Muscle layer of duodenum (tissue), 2 donors: ENCODE data around the gene MACROD1.
A peak's percentile ranks its signal among the peaks of the same experiment; 100 is the strongest.

Source experiments
- H3K27ac ChIP-seq: one replicate; pipeline ENCODE4 v1.7.0; 2013; ENCODE audit warnings: mild to moderate bottlenecking, low read length
- H3K27me3 ChIP-seq: one replicate; pipeline ENCODE4 v1.7.0; 2013; ENCODE audit warnings: low read depth, mild to moderate bottlenecking, control low read depth, low read length
- H3K36me3 ChIP-seq, 2 donors: one replicate each; pipeline ENCODE4 v1.7.0; 2013; ENCODE audit warnings: low read length in 2 of 2, control low read depth in 1 of 2, mild to moderate bottlenecking in 1 of 2; ENCODE audit not compliant: insufficient read depth in 2 of 2, control insufficient read depth in 1 of 2
- H3K4me1 ChIP-seq, 2 donors: one replicate each; pipeline ENCODE4 v1.7.0; 2013; ENCODE audit warnings: low read length in 2 of 2, mild to moderate bottlenecking in 2 of 2, control low read depth in 1 of 2, moderate library complexity in 1 of 2; ENCODE audit not compliant: insufficient read depth in 2 of 2, control insufficient read depth in 1 of 2
- H3K4me3 ChIP-seq, 2 donors: one replicate each; pipeline ENCODE4 v1.7.0; 2013; ENCODE audit warnings: low read length in 2 of 2, low read depth in 1 of 2, mild to moderate bottlenecking in 1 of 2
- H3K9me3 ChIP-seq, 2 donors: one replicate each; pipeline ENCODE4 v1.7.0; 2013; ENCODE audit warnings: low read length in 2 of 2, control low read depth in 1 of 2, mild to moderate bottlenecking in 1 of 2; ENCODE audit not compliant: control insufficient read depth in 1 of 2
- donor health status: healthy.

The MACROD1 gene

DNA sequence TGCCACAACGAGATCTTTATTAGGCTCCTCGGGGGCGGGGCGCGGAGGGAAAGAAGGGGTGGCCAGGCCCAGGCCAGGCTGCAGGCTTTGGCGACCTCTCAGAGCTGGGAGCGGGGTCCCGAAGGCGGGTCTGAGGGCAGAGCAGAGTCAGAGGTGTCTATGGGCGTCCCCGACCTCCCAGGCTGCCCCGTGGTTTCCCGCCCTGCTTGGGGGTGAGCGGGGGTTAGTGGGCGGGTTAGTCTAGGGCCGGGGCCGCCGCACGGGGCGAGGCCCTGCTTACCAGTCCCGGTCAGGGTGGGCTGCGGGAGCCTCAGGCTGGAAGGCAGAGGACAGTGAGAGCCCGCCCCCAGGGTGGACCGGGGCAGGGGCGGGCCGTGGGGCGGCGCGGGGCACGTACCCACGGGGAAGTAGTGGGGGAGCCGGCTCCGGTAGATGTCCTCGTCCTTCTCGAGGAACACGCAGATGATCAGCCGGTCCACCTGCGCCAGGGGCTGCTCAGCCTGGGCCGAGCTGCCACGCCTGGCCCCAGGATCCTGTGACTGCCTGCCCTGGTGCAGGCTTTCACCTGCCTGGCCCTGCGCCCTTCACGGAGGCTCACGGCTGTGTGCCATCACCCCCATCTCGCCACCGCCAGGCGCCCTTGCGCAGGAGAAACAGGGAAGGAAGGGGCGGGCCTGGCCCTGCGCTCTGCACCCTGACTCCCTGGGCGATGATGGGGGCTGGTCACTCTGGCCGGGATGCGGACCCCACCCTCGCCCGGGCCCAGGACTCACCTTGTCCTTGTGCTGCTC is 167.2 kb downstream of the MACROD1 start:
- Histone ChIP-seq H3K4me1 (peaks cover 0 to 43% of the 10 kb centered on the region in 2 donors), H3K36me3 (peaks cover 13 to 37% of the 10 kb centered on the region in 2 donors), H3K4me3 (peak overlapping the region in 1 of 2 donors; percentile 66), H3K27me3 (no peaks in the 10 kb centered on the region), H3K27ac (no peak overlapping the region), H3K9me3 (no peaks in the 10 kb centered on the region)

DNA sequence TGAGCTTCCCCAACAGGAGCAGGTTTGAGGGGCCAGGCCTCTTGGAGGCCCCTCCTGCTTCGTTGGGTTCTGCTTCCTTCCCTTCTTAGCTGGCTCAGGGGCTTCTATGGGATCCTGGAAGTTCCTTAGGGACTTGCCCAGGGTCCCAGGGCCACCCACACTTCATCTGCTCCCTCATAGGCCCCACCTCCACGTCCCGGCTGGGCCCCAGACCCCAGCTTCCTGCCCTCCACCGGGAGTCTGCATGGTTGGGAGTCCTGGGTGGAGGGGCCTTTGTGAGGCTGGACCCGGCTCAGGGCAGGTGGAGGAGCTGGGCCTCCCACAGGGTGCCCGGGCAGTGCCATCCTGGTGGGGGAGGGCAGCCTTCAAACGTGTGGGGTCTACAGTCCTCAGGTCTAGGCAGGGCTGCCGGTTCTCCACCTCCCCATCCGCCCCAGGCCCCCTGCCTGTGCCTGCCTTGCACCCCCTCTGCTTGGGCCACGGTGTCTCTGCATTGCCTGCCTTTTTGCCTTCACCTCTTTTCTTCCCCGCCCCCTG is 168.0 kb downstream of the MACROD1 start:
- Histone ChIP-seq H3K27ac (no peak overlapping the region), H3K4me3 (no peak overlapping the region), H3K36me3 (peaks cover 13 to 37% of the 10 kb centered on the region in 2 donors), H3K9me3 (no peaks in the 10 kb centered on the region), H3K4me1 (peaks cover 0 to 43% of the 10 kb centered on the region in 2 donors), H3K27me3 (no peaks in the 10 kb centered on the region)

DNA sequence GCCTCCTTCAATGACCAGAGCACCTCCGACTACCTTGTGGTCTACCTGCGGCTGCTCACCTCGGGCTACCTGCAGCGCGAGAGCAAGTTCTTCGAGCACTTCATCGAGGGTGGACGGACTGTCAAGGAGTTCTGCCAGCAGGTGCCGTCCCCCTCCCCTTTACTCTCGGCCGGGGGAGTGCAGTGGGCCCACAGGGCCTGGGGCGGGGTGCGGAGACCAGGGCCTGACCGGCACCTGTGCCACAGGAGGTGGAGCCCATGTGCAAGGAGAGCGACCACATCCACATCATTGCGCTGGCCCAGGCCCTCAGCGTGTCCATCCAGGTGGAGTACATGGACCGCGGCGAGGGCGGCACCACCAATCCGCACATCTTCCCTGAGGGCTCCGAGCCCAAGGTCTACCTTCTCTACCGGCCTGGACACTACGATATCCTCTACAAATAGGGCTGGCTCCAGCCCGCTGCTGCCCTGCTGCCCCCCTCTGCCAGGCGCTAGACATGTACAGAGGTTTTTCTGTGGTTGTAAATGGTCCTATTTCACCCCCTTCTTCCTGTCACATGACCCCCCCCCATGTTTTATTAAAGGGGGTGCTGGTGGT is 168.7 kb downstream of the MACROD1 start:
- Histone ChIP-seq H3K4me3 (no peak overlapping the region), H3K27me3 (no peaks in the 10 kb centered on the region), H3K4me1 (peaks cover 0 to 38% of the 10 kb centered on the region in 2 donors), H3K9me3 (no peaks in the 10 kb centered on the region), H3K36me3 (peaks cover 13 to 37% of the 10 kb centered on the region in 2 donors), H3K27ac (no peak overlapping the region)

DNA sequence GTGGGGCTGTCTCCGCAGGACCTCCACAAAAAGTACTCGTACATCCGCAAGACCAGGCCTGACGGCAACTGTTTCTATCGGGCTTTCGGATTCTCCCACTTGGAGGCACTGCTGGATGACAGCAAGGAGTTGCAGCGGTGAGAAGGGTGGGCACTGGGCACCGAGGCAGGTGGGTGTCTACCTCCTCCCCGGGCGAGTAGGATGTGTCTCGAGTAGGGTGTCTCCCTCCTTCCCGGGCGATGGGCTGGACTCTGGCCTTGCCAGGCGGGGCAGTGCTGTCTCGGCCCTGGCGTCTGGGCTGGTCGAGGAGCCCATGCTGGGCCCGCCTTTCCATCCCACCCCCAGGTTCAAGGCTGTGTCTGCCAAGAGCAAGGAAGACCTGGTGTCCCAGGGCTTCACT is 169.4 kb downstream of the MACROD1 start:
- Histone ChIP-seq H3K36me3 (peaks cover 16 to 41% of the 10 kb centered on the region in 2 donors), H3K27ac (no peak overlapping the region), H3K4me1 (peaks cover 0 to 31% of the 10 kb centered on the region in 2 donors), H3K4me3 (no peak overlapping the region), H3K27me3 (no peaks in the 10 kb centered on the region), H3K9me3 (no peaks in the 10 kb centered on the region)

DNA sequence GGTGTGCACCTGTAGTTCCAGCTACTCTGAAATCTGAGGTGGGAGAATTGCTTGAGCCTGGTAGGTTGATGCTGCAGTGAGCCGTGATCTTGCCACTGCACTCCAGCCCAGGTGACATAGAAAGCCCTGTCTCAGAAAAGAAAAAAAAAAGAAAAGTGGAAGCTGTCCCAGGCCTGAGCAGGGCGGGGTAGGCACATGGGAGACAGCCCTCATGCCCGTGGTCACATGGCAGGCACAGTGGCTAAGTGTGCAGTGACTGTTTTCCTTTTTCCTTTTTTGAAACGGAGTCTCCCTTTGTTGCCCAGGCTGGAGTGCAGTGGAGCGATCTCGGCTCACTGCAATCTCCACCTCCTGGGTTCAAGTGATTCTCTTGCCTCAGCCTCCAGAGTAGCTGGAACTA is 171.9 kb downstream of the MACROD1 start:
- Histone ChIP-seq H3K4me1 (peaks cover 0 to 5% of the 10 kb centered on the region in 2 donors), H3K36me3 (peaks cover 26 to 50% of the 10 kb centered on the region in 2 donors), H3K9me3 (no peaks in the 10 kb centered on the region), H3K4me3 (no peak overlapping the region), H3K27me3 (no peaks in the 10 kb centered on the region), H3K27ac (no peak overlapping the region)

DNA sequence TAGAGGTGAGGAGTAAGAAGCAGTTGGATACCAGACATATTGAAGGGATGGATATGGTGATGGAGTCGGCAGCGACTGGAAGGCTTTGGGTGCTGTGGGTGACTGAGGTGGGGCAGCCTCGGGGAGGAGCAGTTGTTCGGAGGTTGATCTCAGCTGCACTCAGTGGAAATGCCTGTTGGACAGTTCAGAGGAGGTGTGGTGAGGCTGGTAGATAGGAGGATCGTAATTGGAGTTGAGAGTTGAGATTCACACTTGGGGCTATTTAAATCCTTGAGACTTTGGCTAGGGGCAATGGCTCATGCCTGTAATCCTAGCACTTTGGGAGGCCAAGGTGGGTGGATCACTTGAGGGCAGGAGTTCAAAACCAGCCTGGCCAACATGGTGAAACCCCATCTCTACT is 172.8 kb downstream of the MACROD1 start:
- Histone ChIP-seq H3K27me3 (no peaks in the 10 kb centered on the region), H3K27ac (no peak overlapping the region), H3K4me3 (no peak overlapping the region), H3K9me3 (no peaks in the 10 kb centered on the region), H3K36me3 (peaks cover 29 to 52% of the 10 kb centered on the region in 2 donors), H3K4me1 (peaks cover 0 to 2% of the 10 kb centered on the region in 2 donors)

DNA sequence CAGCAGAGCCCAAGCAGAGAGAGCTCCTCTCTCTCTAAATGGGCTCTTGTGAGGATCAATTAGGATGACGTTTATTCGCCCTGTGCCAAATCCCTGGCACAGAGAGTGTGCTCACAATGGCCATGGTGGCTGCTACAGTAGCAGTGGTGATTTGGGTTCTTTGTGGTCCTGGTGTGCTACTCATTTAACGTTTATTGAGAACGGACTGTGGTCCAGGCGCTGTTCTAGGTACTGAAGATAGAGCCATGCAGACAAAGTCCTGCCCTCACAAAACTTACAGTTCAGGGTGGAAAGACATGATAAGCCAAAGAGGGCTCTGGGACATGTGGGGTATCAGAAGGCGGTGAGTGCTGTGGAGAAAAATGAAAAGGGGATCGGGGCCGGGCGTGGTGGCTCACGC is 174.4 kb downstream of the MACROD1 start:
- H3K4me3 ChIP-seq = no peak overlapping the region
- H3K27me3 ChIP-seq = no peaks in the 10 kb centered on the region
- H3K36me3 ChIP-seq = peaks cover 16 to 37% of the 10 kb centered on the region in 2 donors
- peaks cover 8 to 17% of the 10 kb centered on the region in 2 donors for H3K4me1 ChIP-seq
- no peak overlapping the region for H3K27ac ChIP-seq
- no peaks in the 10 kb centered on the region for H3K9me3 ChIP-seq

DNA sequence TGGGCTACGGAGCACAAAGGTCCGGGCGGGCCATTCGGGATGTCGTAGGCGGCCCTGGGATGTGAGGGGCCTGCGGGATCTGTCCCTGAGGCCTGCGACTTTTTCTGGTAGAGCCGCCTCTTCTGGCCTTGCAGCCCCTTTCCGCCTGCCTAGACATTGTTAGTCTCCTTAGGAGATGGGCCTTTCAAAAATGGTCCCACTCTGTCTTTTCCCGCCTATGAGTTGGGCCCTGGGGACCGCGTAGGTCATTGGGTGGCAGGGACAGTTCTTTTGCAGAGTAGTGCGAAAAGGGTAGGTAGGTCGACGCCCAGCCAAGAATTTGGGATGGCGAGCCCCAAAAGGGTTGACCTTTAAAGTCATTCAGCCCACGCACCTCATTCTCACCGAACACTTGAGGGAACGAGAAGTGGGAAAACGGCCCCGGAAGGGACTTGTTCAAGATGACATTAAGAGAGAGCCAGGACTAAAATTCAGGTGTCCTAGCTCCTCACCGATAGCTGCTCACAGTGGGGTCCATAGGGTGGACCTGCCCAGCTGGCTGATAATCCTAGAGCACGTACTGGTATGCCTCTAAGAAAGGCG is 178.9 kb downstream of the MACROD1 start:
- H3K36me3 ChIP-seq = peaks cover 16 to 18% of the 10 kb centered on the region in 2 donors
- H3K4me3 ChIP-seq = peak overlapping the region; percentile 93 to 98
- no peaks in the 10 kb centered on the region for H3K9me3 ChIP-seq
- H3K27ac ChIP-seq = peak overlapping the region; percentile 67
- H3K4me1 ChIP-seq = peaks cover 11 to 21% of the 10 kb centered on the region in 2 donors
- H3K27me3 ChIP-seq = no peaks in the 10 kb centered on the region

DNA sequence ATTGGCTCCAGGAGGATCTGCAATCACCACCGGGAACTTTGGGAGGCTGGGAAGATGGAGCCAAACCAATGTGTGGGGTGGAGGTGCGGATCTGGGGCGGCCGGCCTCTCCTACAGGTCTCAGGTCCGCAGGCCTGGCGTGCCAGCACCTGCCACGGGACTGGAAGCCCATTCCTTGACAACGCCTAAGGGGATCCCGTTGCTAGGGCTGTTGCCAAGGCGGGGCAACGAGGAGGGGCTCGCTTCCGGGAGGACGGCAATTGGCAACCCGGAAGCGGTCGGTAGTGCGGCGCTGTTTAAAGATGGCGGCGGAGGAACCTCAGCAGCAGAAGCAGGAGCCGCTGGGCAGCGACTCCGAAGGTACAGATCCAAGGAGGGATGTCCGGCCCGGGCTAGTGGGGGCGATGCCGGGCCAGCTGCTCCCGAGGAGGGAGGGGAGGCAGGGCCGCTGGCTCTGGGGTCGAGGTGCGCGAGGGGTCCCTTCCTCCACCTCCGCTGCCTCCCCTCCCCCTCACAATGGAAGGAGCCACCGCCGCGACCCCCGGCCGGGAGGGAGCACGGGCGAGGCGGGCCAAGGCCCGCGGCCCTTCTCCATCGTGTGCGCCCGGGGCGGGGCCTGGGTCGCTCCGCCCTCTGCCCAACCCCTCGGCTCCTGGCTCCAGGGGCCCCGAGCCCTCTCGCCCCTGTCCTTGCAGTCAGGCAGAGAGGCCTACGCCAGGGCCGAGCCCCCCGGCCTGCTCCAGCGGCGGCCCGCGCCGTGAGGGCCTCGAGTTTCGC is 179.6 kb downstream of the MACROD1 start, which contains the start of gene OTUB1:
OTUB1 (plus strand) TSS at position 283 of the 776 bp plus-strand sequence; CDS start at position 302, 19 bp downstream.
- H3K4me1 ChIP-seq = peaks cover 11 to 21% of the 10 kb centered on the region in 2 donors
- peaks cover 12% of the 10 kb centered on the region in 2 donors for H3K36me3 ChIP-seq
- peak within 1 kb of the TSS; percentile 67 for H3K27ac ChIP-seq
- H3K27me3 ChIP-seq = no peaks in the 10 kb centered on the region
- no peaks in the 10 kb centered on the region for H3K9me3 ChIP-seq
- peak within 1 kb of the TSS; percentile 93 to 98 for H3K4me3 ChIP-seq

DNA sequence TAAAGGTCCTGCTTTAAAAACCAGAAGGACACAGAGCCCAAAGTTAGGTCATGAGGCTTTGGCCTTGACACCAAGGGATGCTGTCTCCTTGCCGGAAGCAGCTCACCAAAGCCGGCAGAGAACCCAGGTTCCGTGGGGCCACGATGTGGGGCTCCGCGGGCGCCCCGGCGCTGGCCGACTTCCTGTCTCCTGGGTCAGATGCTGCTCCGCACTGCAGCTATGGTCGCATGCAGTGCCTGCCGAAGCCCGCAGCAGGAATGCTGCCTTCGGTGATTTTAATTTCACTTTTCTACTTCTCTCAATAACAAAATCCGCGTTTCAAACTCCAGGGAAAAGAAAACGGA is 180.1 kb downstream of the MACROD1 start:
- peak overlapping the region; percentile 93 to 98 for H3K4me3 ChIP-seq
- H3K27ac ChIP-seq = peak overlapping the region; percentile 67
- H3K9me3 ChIP-seq = no peaks in the 10 kb centered on the region
- H3K4me1 ChIP-seq = peaks cover 11 to 21% of the 10 kb centered on the region in 2 donors
- H3K27me3 ChIP-seq = no peaks in the 10 kb centered on the region
- peaks cover 6 to 7% of the 10 kb centered on the region in 2 donors for H3K36me3 ChIP-seq
